ENCODE measurements around the gene BCL2L13.
A peak's percentile ranks its signal among the peaks of the same experiment; 100 is the strongest.

Gene BCL2L13, protein sequence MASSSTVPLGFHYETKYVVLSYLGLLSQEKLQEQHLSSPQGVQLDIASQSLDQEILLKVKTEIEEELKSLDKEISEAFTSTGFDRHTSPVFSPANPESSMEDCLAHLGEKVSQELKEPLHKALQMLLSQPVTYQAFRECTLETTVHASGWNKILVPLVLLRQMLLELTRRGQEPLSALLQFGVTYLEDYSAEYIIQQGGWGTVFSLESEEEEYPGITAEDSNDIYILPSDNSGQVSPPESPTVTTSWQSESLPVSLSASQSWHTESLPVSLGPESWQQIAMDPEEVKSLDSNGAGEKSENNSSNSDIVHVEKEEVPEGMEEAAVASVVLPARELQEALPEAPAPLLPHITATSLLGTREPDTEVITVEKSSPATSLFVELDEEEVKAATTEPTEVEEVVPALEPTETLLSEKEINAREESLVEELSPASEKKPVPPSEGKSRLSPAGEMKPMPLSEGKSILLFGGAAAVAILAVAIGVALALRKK

DNA sequence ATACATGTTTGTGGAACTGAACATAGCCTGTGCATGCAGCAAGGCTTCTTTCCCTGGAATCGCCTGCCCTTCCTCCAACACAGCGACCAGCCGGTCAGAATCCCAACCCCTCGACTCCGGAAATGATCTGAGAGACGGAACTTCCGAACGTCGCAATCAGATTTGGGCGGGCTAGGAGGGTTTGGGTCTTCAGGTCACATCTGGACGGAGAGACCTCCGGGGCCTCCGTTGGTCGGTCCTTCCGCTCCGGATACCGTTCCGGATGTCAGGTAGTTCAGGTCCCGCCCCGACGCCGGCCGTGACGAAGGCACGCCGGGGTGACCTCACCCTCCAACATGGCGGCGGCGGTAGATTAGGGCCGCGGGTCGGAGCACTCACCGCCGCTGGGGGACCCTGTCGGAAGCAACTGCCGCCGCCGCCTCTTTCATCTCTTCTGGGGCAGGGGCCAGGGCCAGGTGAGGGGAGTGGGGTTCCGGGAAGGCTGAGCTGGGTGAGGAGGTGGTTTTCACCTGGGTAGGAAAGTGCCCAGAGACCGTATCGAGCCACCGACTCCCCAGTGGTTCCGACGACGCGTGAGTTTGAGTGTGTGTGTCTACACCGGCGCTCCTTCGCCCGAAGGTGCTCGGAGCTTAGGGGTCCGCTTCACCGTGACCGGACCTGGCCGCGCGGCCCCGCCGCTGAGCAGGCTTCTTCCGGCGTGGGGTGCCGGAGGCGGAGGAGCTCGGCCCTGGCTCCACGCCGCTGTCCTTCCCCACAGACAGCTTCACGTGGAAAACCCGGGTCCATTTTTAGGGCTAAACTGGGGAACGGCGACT lies at the start of gene BCL2L13:
Gene BCL2L13 (plus strand): TSS at position 326 of the 815 bp plus-strand sequence. CDS start 16,955 bp downstream, outside the sequence.
- peak; percentile 76 to 85 for DNase-seq (ENCODE audit: low read depth in 1 of 2, low spot score in 1 of 2)

DNA sequence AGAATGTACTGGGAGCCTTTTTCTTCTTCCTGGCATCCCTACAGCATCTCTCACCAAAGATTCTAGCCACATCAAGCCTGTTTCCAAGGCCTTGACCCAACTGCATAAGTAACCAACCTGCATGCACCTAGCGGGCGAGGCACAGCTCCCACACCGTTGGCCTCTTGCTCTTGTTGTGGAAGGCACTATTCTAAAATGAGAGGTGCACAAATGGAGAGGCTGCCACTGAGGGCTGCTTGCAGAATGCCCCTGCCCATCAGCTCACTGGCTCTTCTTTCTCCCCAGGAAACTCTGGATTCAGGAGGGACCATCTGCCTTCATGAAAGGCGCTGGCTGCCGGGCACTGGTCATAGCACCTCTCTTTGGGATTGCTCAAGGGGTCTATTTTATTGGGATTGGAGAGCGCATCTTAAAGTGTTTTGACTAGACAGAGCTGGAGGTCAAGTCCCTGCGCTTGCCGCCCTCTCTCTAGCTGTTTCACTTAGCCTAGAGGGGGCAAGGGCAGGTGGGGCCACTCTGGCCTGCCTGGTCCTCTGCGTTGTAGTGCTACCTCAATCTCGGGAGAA lies 48.7 kb upstream of the BCL2L13 start:
- no peak for DNase-seq (ENCODE audit: low read depth in 1 of 2, low spot score in 1 of 2)

DNA sequence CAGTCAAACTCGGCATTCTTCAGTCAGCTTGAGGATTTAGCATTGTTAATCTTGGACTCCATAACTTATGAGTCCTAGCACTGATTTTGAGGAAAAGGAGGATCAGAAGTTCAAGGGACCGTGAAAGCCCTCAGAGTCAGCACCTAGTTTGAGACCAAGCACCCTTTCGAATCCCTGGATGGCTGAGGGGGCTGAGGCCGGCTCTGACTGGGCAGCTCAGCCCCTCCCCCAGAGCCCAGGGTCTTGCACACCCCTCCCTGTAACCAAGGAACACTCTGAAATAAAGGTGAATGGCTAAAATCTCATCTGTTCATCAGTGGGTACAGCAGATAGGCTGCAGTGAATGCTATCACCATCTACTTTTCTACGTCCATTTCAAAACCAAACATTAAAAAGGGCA lies 48.0 kb upstream of the BCL2L13 start:
- DNase-seq (ENCODE audit: low read depth in 1 of 2, low spot score in 1 of 2) = no peak

DNA sequence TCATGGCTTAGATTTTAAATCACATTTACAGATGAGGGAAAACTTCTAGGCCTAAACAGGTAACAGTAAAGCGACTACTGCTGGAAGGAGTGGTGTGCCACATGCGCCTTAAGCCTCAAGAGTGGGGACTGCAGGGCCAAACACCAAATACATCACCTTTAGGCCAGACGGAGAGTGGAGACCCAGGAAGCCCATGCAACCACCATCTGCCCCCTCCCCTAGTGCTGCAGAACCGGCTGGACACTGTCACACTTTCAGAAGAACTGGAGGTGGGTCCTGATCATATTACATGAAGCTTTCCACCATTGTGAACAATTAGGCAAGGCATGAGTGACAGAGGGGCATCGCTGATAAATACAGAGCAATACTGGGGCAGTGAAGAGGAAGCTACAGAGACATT lies 46.4 kb upstream of the BCL2L13 start:
- DNase-seq (ENCODE audit: low read depth in 1 of 2, low spot score in 1 of 2) = no peak

DNA sequence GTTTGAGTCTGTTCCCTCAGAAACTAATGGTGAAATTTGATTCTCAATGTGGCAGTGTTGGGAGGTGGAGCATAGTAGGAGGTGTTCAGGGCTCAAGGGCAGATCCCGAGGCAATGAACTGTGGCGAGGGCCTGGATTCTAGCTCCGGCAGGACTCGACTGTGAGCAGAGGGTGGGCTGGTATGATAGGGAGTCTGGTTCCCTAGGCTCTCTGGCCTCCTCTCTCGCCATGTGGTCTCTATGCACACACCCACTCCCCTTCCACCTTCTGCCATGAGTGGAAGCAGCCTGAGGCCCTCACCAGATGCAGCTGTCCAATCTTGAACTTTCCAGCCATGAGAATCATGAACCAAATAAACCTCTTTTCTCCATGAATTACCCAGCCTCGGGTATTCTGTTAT lies 42.3 kb upstream of the BCL2L13 start:
- no peak for DNase-seq (ENCODE audit: low read depth in 1 of 2, low spot score in 1 of 2)

DNA sequence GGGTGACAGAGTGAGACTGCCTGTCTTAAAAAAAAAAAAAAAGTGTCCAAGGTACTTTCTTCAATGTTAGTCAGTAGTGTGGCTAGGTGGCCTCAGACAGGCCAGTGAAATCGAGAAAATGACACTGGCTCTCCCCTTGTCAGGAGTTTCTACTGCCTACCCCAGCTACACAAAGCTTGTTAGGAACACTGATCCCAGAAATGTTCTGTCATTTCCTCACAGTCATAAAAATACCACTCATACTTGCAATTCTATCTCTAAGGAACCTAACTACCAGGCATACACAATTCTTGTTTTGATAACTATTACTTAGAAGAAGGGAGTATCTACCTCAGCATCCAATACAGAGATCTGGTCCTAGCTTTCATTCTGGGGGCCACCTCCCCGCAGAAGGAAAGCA lies 41.3 kb upstream of the BCL2L13 start:
- DNase-seq (ENCODE audit: low read depth in 1 of 2, low spot score in 1 of 2) = no peak

DNA sequence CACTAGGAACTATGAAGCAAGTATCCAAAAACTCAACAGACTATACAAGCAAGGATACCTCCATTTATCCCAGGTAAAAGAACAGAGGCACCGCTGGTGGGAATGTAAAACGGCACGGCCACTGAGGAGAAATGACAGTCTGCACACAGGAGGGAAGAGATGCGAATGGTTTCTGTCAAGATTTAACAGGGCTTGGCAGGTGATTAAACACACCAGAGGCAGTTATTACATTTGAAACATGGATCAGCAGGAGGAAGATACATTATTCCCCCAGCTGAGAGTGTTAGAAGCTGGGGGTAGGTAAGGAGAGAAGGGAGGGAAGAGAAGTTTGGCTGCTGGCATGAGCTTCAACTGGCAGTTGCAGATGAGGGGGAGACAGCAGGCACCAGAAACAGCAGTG lies 40.2 kb upstream of the BCL2L13 start:
- DNase-seq (ENCODE audit: low read depth in 1 of 2, low spot score in 1 of 2) = no peak

DNA sequence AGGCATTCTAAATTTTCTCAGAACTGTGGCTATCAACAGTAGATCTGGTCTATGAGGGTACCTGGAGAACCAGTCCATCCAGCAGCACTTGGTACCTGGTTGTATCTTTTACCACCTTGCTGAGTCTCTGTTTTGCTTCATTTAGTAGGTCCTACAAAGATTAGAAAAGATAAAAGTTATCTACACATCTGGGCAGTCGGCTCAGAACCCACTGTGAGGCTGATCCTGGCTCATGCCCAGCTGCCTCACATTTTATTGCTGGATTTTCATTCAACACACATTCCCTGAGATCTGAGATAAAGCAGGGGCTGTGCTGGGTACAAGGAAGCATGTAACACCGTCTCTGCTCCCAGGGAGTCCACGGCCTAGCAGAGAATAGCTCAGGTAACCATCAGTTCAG lies 37.5 kb upstream of the BCL2L13 start:
- no peak for DNase-seq (ENCODE audit: low read depth in 1 of 2, low spot score in 1 of 2)

DNA sequence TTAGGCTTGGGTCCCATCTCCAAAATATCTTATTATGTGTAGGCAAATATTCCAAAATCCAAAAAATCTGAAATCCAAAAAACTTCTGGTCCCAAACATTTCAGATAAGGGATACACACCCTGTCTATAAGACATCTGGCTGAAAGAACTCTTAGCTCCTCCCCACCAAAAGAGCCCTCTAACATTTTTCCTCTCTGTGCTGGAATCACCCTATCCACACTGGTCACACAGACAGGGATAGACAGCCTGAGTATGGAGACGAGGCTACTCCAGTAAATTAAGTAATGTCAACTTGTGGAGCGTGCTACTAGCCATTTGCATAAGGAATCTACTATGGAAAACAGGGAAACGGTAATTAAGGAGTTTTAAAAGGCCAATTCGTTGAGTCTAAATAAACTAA lies 34.9 kb upstream of the BCL2L13 start:
- DNase-seq (ENCODE audit: low read depth in 1 of 2, low spot score in 1 of 2) = no peak

DNA sequence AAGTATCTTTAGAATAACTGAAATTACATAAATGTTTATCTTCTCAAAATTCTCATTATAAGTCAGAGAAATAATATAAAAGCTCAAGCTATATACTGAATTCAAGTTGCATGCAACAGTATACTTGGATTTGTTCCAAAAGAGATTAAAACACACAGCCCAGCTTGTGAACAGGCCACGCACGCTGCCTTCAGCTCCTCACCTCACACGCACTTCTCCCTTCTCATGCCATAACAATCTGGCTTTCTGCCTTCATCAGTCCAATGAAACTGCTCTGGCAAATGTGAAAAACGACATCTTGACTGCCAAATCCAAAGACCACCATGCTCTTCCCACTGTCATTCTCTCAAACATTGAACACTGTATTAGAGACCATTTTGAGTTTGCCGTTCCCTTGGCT lies 32.1 kb upstream of the BCL2L13 start:
- DNase-seq (ENCODE audit: low read depth in 1 of 2, low spot score in 1 of 2) = no peak

DNA sequence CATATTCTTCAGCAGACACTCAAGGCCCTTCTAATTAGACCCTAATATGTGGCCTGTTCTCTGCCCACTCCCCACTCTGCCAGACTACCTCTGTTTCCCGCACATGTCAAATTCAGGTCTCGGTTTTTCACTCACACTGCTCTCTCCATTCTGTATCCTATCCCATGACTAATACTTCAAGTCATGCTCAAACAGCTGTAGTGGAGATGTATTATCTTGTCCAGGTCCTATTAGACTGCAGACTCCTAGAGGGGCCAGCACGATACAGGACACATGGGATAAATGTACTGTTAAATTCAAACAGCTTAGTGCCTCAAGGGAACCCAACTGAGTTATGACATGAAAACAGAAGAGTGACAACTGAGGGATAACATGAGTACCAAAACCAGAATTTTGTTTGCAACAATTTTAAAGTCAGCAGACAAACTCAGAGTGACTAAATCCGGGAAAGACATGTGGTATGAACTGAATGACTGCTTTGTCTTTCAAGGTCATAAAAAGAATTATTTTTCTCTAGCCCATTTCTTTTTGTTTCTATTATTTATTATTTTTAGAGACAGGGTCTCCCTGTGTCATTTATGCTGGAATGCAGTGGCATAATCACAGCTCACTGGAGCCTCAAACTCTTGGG lies 30.6 kb upstream of the BCL2L13 start:
- no peak for DNase-seq (ENCODE audit: low read depth in 1 of 2, low spot score in 1 of 2)

DNA sequence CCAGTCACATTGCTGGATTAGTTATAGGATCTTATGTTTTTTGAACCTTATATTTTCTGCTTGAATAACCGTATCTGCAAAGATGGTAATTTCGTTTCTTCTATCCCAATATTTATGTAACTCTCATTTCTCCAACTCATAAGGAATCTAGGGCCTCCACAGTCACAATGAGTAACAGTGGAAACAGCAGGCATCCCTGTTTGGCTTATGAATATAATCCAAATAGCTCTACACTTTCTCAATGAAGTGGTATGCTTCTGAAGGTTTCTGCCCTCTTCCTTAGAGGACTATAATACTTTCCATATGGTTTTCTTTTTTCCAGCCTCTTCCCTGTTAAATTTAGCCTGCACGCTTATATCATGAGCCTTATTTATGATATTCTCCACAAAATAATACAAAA lies 26.5 kb upstream of the BCL2L13 start:
- no peak for DNase-seq (ENCODE audit: low read depth in 1 of 2, low spot score in 1 of 2)

DNA sequence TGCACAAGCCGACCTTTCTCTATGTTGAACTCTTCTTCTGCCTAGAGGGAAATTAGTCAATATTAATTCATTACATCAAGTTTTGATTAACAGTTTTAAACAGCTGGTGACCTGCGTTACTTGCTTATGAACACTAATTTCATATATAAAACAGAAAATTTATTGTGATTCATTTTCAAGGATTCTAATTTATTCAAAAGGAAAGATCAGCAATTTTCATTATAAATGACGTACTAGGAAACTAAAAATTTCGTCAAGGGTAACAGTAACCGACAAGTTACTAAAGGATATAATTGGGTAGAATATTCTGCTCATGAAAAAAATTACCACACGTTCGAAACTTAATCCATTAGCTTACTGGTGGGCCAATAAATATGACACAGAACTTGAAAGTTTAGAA lies 25.3 kb upstream of the BCL2L13 start:
- no peak for DNase-seq (ENCODE audit: low read depth in 1 of 2, low spot score in 1 of 2)

DNA sequence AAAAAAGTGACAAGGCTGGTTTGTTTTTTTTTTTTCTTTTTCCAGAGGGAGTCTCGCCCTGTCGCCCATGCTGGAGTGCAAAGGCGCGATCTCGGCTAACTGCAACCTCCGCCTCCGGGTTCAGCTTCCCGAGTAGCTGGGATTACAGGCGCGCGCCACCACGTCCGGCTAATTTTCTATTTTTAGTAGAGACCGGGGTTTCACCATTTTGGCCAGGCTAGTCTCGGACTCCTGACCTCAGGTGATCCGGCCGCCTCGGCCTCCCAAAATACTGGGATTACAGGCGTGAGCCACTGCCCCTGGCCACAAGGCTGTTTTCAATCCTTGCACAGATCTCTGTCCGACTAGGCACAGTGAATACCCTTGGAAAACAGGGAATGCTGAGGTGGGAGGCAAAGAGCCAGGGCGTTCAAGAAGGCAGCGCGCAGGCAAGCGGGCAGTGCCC lies 10.6 kb upstream of the BCL2L13 start:
- no peak for DNase-seq (ENCODE audit: low read depth in 1 of 2, low spot score in 1 of 2)

DNA sequence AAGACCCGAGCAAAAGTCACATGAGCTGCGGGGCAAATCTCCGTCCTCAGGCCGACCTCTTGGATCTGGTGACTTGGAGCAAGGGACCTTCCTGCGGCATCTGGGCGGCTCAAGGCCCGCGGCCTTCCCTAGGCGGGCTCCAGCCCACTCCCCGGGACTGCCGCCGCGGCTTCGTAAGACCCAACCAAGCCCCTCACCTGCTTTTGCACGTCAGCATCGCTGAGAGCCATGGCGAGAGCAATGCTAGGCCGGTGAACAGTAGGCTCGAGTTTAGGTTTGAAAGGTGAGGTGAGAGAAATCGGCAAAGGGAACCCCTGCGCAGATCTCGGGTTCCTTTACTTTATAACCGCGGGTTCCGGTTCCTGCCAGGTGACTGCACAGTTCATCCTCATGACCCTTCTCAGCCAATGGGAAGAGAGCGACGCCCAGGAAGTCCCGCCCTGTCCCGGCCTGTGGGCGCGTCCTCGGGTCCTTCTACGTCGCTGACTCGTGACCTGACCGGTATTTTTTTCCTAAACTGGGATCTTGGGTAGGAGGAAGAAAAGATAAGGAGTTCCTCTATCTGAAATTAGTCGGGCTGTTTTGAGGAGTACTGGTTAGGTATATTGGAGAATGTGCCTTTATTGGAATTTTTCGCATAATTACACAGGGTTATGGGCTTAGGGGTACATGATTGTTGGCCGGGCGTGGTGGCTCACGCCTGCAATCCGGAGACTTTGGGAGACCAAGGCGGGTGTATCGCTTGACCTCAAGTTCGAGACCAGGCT lies 10.0 kb upstream of the BCL2L13 start, which contains the start of gene ATP6V1E1:
Gene ATP6V1E1 (minus strand): TSS at position 344 of the 767 bp plus-strand sequence. CDS start 114 bp downstream, at position 230.
- DNase-seq (ENCODE audit: low read depth in 1 of 2, low spot score in 1 of 2) = peak; percentile 86 to 89

DNA sequence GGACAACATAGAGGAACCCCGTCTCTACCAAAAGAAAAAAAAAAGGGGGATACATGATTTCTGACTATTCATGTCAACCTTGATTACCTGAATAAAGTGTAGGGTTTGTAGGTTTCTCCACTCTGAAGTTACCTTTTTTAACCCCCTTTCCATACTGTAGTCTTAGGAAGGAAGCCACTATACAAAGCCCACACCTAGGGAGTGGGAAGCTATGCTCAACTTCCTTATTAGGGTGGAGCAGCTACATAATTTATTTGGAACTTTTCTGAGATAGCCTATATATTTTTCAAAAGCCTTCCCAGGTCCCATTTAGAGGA lies 9.4 kb upstream of the BCL2L13 start:
- DNase-seq (ENCODE audit: low read depth in 1 of 2, low spot score in 1 of 2) = no peak

DNA sequence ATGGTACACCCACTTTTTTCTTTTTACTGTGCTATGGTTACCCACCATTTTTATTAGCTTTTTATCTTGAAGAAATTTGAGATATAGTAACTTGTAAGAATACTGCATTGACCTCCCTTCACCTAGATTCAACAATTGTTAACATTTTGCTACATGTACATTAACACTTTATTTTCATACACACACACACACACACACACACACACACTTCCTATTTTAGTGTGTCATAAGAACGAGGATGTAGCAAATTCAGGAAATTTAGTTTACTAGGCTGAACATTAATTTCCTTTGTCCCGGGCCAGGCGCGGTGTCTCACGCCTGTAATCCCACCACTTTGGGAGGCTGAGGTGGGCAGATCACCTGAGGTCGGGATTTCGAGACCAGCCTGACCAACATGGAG lies 8.9 kb upstream of the BCL2L13 start:
- DNase-seq (ENCODE audit: low read depth in 1 of 2, low spot score in 1 of 2) = no peak

DNA sequence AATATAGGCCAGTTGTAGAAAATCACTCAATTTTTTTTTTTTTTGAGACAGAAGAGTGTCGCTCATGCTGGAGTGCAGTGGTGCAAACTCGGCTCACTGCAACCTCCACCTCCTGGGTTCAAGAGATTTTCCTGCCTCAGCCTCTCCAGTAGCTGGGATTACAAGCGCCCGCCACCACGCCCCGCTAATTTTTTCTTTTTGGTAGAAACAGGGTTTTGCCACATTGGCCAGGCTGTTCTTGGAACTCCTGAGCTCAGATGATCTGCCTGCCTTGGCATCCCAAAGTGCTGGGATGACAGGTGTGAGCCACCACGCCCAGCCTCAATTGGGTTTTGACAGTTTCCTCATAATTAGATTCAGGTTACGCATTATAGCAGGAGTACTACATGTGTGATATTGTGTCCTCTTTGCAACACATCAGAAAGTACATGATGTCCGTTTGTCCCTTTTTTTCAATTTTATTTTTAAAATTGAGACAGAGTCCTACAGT lies 7.4 kb upstream of the BCL2L13 start:
- no peak for DNase-seq (ENCODE audit: low read depth in 1 of 2, low spot score in 1 of 2)

DNA sequence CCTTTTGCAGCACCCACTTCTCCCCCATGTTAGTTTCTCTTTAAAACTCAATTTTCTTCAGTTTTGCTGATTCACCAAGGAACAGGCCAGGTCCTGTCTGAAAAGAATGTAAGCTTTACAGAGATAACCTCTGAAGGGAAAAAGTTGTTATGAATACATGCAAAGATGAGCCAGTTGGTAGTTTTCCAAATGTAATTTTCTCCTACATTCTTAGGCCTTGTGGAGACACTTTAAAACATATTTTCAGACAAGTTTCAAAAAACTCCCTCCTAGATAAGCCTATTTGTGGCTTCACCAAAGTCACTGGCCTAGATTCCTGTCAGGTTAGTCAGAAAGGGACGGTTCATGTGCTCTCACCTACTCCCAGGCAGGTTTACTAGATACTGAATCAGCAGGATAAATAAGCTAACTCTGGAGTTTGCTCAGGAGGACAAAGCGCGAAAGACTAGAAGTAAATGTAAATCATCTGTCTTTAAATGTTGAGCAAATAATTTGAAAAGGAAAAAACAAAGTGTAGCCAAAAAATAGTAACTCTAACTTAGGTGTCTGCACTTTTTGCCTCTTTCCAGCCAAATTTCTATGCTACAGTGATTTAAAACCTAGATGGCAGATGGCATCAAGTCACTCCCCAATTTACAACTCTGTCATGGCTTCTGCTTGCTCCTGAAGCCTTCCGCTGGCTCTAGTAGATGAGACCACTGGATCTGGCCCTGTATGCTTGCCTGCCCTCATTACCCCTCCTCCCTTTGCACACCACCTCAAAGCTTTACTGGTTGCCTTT lies 5.2 kb upstream of the BCL2L13 start:
- DNase-seq (ENCODE audit: low read depth in 1 of 2, low spot score in 1 of 2) = no peak

DNA sequence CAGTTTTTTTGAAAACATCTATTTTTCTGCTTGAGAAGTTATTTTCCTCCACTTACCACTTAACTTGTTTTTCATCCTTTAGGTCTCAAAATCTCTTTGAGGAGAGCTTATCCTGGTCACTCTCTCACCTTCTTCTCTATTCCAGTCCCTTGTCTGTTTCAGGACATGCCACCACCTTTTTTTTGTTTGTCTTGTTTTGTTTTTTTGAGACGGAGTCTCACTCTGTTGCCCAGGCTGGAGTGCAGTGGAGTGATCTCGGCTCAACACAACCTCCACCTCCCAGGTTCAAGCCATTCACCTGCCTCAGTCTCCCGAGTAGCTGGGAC lies 4.6 kb upstream of the BCL2L13 start:
- DNase-seq (ENCODE audit: low read depth in 1 of 2, low spot score in 1 of 2) = no peak
